ENCODE measurements around the gene EPN1.

The EPN1 gene

DNA sequence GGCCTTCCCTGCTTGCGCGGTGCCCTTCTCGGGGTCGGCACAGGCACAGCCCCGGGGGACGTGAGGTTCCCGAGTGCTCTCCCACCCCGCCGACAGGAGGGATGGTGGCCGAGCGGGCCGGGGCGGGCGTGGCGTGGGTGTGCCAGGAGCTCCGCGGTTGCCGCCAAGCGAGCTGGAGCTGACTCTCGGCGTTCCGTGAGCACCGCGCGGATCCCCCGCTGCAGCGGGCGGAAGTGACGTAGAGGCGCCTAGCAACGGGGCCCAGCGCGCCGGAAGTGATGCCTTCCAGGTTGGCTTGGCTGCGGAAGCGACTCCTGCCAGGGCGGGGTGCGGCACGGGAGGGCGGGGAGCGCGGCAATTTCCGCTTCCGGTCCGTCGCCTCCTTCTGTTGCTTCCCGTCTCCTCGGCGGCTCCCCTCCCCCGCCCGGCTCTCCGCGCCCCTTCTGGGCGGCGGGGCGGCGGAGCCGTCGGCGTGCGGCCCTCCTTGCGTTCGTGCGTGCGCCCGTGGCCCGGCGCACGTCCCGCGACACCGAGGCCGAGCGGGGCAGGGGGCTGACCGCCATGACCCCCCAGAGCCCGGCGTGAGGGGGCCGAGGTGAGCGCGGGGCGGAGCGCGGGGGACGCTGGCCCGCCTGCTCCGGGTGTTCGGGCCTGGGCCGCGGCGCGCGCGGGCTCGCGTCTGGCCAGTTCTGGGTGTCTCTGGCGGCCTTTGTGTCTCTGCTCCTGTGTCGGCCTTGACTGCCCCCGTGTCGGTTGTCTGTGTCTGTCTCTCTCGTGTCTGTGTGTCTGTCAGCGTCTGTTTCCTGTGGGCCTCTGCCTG lies at the start of gene EPN1:
TSS of gene EPN1 (plus strand) at position 386 of the 820 bp plus-strand sequence. CDS start 3,402 bp downstream, outside the sequence.
- H3K27ac ChIP-seq = peak within 1 kb of the TSS; percentile 86
- CTCF ChIA-PET = interaction anchor here (0.5 kb wide), 1 partner anchor 535 kb away, joined by 3 read pairs; no protein-coding TSS in a partner anchor
- TF ChIP-seq, protein P1, sequence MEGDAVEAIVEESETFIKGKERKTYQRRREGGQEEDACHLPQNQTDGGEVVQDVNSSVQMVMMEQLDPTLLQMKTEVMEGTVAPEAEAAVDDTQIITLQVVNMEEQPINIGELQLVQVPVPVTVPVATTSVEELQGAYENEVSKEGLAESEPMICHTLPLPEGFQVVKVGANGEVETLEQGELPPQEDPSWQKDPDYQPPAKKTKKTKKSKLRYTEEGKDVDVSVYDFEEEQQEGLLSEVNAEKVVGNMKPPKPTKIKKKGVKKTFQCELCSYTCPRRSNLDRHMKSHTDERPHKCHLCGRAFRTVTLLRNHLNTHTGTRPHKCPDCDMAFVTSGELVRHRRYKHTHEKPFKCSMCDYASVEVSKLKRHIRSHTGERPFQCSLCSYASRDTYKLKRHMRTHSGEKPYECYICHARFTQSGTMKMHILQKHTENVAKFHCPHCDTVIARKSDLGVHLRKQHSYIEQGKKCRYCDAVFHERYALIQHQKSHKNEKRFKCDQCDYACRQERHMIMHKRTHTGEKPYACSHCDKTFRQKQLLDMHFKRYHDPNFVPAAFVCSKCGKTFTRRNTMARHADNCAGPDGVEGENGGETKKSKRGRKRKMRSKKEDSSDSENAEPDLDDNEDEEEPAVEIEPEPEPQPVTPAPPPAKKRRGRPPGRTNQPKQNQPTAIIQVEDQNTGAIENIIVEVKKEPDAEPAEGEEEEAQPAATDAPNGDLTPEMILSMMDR (conservative IDR thresholded peaks at IDR 0.05; ENCODE audit: low read depth) = no peak
- DNase-seq (ENCODE audit: low spot score) = peak; percentile 97
- POLR2A ChIA-PET (ENCODE audit: low non-redundant PET) = no interaction called here

DNA sequence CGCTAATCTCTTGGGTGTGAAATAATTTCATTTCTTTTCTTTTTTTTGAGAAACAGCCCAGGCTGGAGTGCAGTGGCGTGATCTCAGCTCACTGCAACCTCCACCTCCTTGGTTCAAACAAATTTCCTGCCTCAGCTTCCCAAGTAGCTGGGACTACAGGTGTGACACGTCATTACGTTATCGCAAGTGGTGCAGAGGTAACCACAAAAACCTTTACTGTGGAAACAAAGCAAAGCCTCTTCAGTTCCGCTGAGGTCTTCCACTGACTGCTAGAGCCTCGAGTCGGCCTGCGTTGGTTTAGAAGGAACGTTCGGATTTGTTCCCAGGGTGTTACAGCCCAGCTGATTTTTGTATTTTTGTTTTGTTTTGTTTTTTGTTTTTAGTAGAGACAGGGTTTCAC lies 48.7 kb upstream of the EPN1 start:
- DNase-seq (ENCODE audit: low spot score) = no peak
- TF ChIP-seq, protein P1 (conservative IDR thresholded peaks at IDR 0.05; ENCODE audit: low read depth) = no peak
- POLR2A ChIA-PET (ENCODE audit: low non-redundant PET) = no interaction called here
- CTCF ChIA-PET = interaction anchor here (1.7 kb wide), 1 partner anchor 20 kb away, joined by 5 read pairs; no protein-coding TSS in a partner anchor
- H3K27ac ChIP-seq = no peak overlapping the region

DNA sequence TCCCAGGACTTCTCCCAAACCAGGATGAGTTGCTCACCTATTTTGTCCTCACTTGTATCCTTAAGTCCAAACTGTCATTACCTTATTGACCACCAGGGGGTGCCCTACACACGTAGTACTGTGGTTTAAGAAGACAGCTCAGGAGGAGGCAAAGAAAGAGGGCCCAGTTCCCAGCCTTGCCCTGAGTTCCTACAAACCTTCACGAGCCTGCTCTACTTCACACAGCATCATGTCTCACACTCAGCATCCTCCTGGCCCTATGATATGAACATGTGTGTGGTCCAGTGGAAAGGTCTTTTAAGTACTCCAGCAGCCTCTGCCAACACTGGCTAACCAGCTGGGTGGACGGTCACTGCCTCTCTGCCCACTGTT lies 42.6 kb upstream of the EPN1 start:
- POLR2A ChIA-PET (ENCODE audit: low non-redundant PET) = no interaction called here
- H3K27ac ChIP-seq = peak overlapping the region; percentile 22
- CTCF ChIA-PET = interaction anchor here (0.6 to 3.1 kb wide), 11 partner anchors 12 to 682 kb away, joined by 3 to 20 read pairs (median 4); partner anchors contain the start of gene ZSCAN5A
- no peak for DNase-seq (ENCODE audit: low spot score)
- TF ChIP-seq, protein P1 (conservative IDR thresholded peaks at IDR 0.05; ENCODE audit: low read depth) = peak; percentile 74

DNA sequence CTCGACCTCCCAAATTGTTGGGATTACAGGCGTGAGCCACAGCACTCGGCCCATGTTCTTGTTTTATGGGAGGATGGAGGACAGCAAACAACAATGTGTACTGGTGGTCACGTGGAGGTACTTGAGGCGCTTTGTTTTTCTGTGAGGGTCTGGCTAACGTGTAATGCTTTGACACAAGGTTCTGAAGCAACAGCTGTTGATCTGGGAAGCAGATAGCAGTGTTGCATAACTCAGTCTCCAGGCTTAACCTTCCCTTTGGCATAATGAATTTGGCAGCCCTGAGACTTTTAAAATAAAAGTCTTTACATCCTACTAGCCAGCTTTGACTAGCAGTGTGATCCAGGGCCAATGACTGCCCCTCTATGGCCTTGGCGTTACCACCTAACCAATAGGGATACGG lies 41.2 kb upstream of the EPN1 start:
- ChIA-PET CTCF (interaction anchor here (0.7 to 3.1 kb wide), 2 partner anchors 119 to 160 kb away, joined by 3 to 20 read pairs; no protein-coding TSS in a partner anchor), POLR2A (ENCODE audit: low non-redundant PET) (no interaction called here)
- no peak overlapping the region for H3K27ac ChIP-seq
- no peak for DNase-seq (ENCODE audit: low spot score)
- TF ChIP-seq, protein P1 (conservative IDR thresholded peaks at IDR 0.05; ENCODE audit: low read depth) = no peak

DNA sequence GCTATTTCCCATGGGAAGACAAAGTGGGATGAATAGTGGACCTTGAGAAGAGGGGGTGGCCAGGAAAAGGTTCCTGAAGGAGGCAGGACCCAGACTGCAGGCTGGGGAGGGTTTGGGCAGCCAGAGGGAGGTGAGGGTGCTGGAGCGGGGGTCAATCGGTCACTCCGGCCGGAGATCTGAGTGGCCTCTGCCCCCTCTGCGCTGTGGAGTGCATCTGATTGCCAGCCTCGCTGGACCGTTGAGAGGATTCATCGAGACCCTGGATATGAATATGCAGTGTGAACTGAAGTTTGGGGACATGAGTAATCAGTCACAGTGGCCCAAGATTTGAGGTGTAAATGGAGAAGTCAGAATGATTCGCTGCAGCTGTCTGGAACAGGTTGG lies 39.7 kb upstream of the EPN1 start:
- POLR2A ChIA-PET (ENCODE audit: low non-redundant PET) = interaction anchor here (0.7 kb wide), 1 partner anchor 40 kb away, joined by 3 read pairs; no protein-coding TSS in a partner anchor
- DNase-seq (ENCODE audit: low spot score) = no peak
- peak overlapping the region; percentile 80 for H3K27ac ChIP-seq
- TF ChIP-seq, protein P1 (conservative IDR thresholded peaks at IDR 0.05; ENCODE audit: low read depth) = no peak
- CTCF ChIA-PET = interaction anchor here (0.8 kb wide), 1 partner anchor 29 kb away, joined by 5 read pairs; no protein-coding TSS in a partner anchor

DNA sequence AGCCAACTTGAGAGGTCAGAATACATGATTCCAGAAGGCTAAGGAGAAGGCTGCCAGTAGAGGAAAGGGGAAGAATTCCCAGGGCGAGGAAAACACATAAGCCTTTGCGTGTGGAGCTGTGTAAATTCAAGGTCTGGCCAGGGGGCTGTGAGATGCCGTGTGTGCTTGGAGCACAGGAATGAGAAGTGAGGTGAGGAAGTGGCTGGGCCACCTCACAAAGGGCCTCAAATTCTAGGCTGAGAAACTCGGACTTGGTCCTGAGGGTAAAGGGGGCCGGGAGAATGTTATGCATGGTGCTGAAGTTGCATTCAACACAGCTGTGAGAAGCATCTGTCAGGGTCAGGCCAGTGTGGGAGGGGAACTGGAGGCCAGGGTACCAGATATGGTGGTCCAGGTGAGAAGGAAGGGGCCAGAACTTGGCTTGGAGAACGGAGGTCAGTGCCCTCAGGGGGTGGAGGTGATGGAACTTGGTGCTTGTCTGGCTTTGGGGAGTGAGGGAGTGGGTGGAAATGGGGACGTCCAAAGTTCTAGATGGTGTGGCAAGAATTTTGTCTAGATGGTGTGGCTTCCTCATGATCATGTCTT lies 39.1 kb upstream of the EPN1 start:
- H3K27ac ChIP-seq = peak overlapping the region; percentile 80
- TF ChIP-seq, protein P1 (conservative IDR thresholded peaks at IDR 0.05; ENCODE audit: low read depth) = no peak
- CTCF ChIA-PET = interaction anchor here (1.0 to 1.7 kb wide), 2 partner anchors 84 to 168 kb away, joined by 3 to 9 read pairs; no protein-coding TSS in a partner anchor
- DNase-seq (ENCODE audit: low spot score) = no peak
- POLR2A ChIA-PET (ENCODE audit: low non-redundant PET) = interaction anchor here (0.6 kb wide), 1 partner anchor 11 kb away, joined by 7 read pairs; no protein-coding TSS in a partner anchor

Data from RWPE1 (cell line).